GM12865 (cell line): ENCODE data around the gene AP1B1.

Experiments
- DNase-seq: peaks from one replicate; pipeline ENCODE4 v3.0.0; 2010; ENCODE audit warnings: low read depth
- H3K4me3 ChIP-seq: 2 replicates; pipeline ENCODE4 v1.5.1; 2011; ENCODE audit warnings: mild to moderate bottlenecking, low read depth, low read length, control low read depth
- CTCF ChIP-seq: IDR thresholded peaks from 2 replicates; pipeline ENCODE4 v1.5.1; 2011; ENCODE audit warnings: low read length, control low read depth, low read depth, inconsistent platforms; ENCODE audit not compliant: insufficient read depth; ENCODE audit errors: missing control alignments

The AP1B1 gene

GRCh38 chr22:29338398-29338797 is 50.0 kb downstream of the AP1B1 start:
- DNase-seq, result no peak
- TF ChIP-seq CTCF, result no peak
- H3K4me3 ChIP-seq, result no peak overlapping the region

- TF ChIP-seq CTCF, result no peak
- no peak overlapping the region for H3K4me3 ChIP-seq
- no peak for DNase-seq
Measured at GRCh38 chr22:29337631-29338284, 50.6 kb downstream of the AP1B1 start.

DNA sequence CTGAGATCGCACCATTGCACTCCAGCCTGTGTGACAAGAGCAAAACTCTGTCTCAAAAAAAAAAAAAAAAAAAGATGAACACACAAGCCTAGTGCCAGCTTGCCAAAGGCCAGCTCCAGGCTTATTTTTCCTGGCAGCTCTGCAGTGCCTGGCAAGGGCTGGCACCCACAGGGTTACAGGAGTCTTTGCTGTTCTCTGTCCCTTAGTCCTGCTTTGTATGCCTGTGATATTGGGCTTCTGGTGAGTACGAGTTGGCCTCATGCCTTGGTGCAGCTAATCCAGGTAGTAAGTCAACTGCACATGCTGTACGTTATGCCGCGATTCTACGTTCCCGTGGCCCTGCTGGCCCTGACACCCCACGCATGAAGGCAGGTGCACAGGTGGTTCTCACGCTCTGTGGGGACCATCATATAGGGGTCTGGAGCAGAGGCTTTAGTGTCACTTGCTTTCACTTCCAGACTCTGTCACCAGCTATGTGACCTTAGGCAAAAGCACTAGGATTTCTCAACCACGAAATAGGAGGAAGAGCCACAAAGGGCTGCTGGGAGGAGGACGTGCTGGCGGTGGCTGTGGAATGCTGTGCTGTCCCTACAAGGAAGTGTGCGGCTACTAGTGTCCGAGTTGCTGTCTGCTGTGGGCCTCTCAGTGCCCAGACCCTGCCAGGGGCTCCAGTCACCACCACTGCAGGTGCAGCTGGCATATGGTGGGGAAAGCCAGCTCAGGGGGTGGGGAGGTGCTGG is 51.4 kb downstream of the AP1B1 start:
- DNase-seq, result no peak
- no peak for TF ChIP-seq CTCF
- no peak overlapping the region for H3K4me3 ChIP-seq

DNA sequence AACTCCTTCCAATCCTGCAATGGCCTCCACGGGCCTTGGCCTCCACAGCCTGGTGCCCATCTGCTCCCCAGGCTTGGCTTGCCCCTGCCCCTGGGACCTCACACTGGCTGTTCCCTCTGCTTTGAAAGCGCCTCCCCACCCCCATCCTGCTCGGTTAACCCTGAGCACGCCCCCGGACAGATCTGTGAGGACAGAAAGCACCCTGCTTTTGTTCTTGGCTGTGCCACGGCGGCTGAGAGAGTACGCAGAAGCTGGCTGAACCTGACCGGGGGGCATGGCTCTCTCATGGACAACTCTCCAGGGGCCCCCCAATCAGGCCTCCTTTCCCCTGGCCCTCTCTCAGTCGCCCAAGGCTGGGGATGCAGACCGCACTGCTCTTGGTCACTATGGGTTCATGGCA is 52.7 kb downstream of the AP1B1 start:
- no peak overlapping the region for H3K4me3 ChIP-seq
- DNase-seq, result no peak
- no peak for TF ChIP-seq CTCF

DNA sequence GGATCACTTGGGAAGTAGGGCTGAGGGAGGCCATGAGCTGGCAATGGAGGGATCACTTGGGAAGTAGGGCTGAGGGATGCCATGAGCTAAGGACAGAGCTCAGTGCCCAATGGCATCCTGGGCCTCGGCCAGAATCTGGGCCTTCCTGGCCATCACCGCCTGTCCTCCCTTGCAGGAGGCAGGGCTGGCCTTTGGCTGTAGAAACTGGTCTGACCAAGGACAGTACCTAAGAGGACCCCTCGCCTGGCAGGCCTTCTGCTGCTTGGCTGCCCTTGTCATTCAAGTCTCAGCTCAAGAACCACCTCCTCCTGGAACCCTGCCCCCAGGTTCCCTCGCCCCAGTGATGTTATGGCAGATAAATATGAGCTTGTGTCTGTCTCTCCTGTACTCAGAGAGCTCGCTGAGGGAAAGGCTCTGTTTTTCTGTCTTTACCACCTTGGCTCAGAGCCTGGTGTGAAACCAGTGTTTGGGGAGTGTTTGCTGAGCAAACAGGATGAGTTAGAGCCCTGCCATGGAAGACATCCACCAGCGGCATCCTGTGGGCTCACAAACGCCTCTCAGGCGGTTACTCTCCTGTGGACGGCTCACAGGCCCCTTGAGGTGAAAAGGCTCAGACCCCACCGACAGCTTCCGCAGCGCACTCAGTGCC is 53.5 kb downstream of the AP1B1 start:
- no peak for DNase-seq
- no peak overlapping the region for H3K4me3 ChIP-seq
- TF ChIP-seq CTCF, result no peak

- no peak overlapping the region for H3K4me3 ChIP-seq
- TF ChIP-seq CTCF, result no peak
- no peak for DNase-seq
Measured at GRCh38 chr22:29334148-29334547, 54.2 kb downstream of the AP1B1 start.
